PC-9 (cell line): ENCODE results near the gene UBL4B. TPM values are rescaled to one million over a fixed set of nuclear protein-coding genes. Genes with fewer than 3 reads are reported as not detected.

Source experiments
- BruUV-seq: library from RNA; stranded (reverse); fragments of 400-500 nt; replicated peaks from 2 replicates; lab custom pipeline; 2021; lab: Mats Ljungman, UMichigan
- CTCF ChIA-PET: fragments of 300-600 bp; sonication (Branson Sonifier 250); formaldehyde crosslinking; loops from one replicate; lab custom pipeline; 2022; ENCODE audit warnings: antibody characterized with exemption; lab: Charles Lee
- POLR2A ChIA-PET: fragments of 300-600 bp; sonication (Branson Sonifier 250); formaldehyde crosslinking; loops from one replicate; lab custom pipeline; 2022; ENCODE audit warnings: antibody characterized with exemption; ENCODE audit not compliant: unreplicated experiment; lab: Charles Lee
- DNase-seq, 2 experiments: peaks; one replicate each; pipeline versions ENCODE4 v3.0.0 to v3.0.0-alpha.2; 2015 to 2022; ENCODE audit warnings: mixed read lengths in 1 of 2
- H2AFZ ChIP-seq: fragments of 200-600 bp; sonication (generic); 2 replicates; pipeline ENCODE4 v1.8.1; 2017; ENCODE audit warnings: antibody characterized with exemption
- H3F3A ChIP-seq: fragments of 200-600 bp; sonication (generic); 2 replicates; pipeline ENCODE4 v1.8.1; 2017; ENCODE audit warnings: antibody characterized with exemption, mild to moderate bottlenecking, low read depth; ENCODE audit not compliant: insufficient read depth
- H3K27ac ChIP-seq: fragments of 200-600 bp; sonication (generic); 2 replicates; pipeline ENCODE4 v1.6.1; 2016; ENCODE audit warnings: mixed run types
- H3K27me3 ChIP-seq: fragments of 200-600 bp; sonication (generic); 2 replicates; pipeline ENCODE4 v1.6.1; 2016; ENCODE audit warnings: low read depth, mixed run types; ENCODE audit not compliant: insufficient read depth
- H3K36me3 ChIP-seq: fragments of 200-600 bp; sonication (generic); 2 replicates; pipeline ENCODE4 v1.6.1; 2016; ENCODE audit warnings: low read depth, mixed run types
- H3K4me1 ChIP-seq: fragments of 200-600 bp; sonication (generic); replicated peaks from 2 replicates; pipeline ENCODE4 v1.6.1; 2016; ENCODE audit warnings: mixed run types; ENCODE audit not compliant: insufficient read depth
- H3K4me2 ChIP-seq: fragments of 200-600 bp; sonication (generic); 2 replicates; pipeline ENCODE4 v1.6.1; 2017; ENCODE audit warnings: mixed run types
- H3K4me3 ChIP-seq: fragments of 200-600 bp; sonication (generic); 2 replicates; pipeline ENCODE4 v1.6.1; 2016; ENCODE audit warnings: mixed run types
- H3K79me2 ChIP-seq: fragments of 200-600 bp; sonication (generic); 2 replicates; pipeline ENCODE4 v1.6.1; 2017; ENCODE audit warnings: low read depth, mixed run types
- H3K9me2 ChIP-seq: fragments of 200-600 bp; sonication (generic); 2 replicates; pipeline ENCODE4 v1.8.1; 2017; ENCODE audit warnings: mild to moderate bottlenecking; ENCODE audit not compliant: insufficient read depth
- H3K9me3 ChIP-seq: fragments of 200-600 bp; sonication (generic); 2 replicates; pipeline ENCODE4 v1.8.1; 2016; ENCODE audit warnings: low read depth; ENCODE audit not compliant: insufficient read depth
- H4K20me1 ChIP-seq: fragments of 200-600 bp; sonication (generic); 2 replicates; pipeline ENCODE4 v1.8.1; 2017; ENCODE audit not compliant: insufficient read depth
- CTCF ChIP-seq: fragments of 200-600 bp; sonication (generic); conservative IDR thresholded peaks from 2 replicates; pipeline ENCODE4 v1.6.1; 2017; ENCODE audit warnings: mixed run types, antibody characterized with exemption, mild to moderate bottlenecking, moderate library complexity
- EZH2 ChIP-seq: fragments of 200-600 bp; sonication (generic); IDR thresholded peaks from 2 replicates; pipeline ENCODE4 v1.8.0; 2017; ENCODE audit warnings: antibody characterized with exemption, low read depth
- intact Hi-C: fragments of 100-400 bp; cut with micrococcal nuclease; formaldehyde crosslinking; loops from one replicate; pipeline ENCODE4 v1.10.0; 2022; ENCODE audit not compliant: unreplicated experiment
- total RNA-seq: library from RNA; stranded (reverse); gene quantifications from 2 replicates; pipeline ENCODE4 v1.2.3, GENCODE V29; 2021

UBL4B gene
- total RNA-seq, 1 experiment from 2014 or later, result 0.24 TPM

GRCh38 chr1:110144366-110144765 lies 32.1 kb downstream of the UBL4B start:
- no peaks in the 10 kb centered on the region for H3F3A ChIP-seq
- no peaks in the 10 kb centered on the region for H4K20me1 ChIP-seq
- H2AFZ ChIP-seq, result no peak overlapping the region
- H3K27me3 ChIP-seq, result peaks cover 35% of the 10 kb centered on the region
- no peaks in the 10 kb centered on the region for H3K9me2 ChIP-seq
- DNase-seq, result no peak
- no peaks in the 10 kb centered on the region for H3K79me2 ChIP-seq
- H3K27ac ChIP-seq, result no peak overlapping the region
- TF ChIP-seq CTCF (no peak), EZH2 (no peak)
- H3K36me3 ChIP-seq, result no peaks in the 10 kb centered on the region
- no peaks in the 10 kb centered on the region for H3K4me1 ChIP-seq
- no TSS peak for BruUV-seq
- no peaks in the 10 kb centered on the region for H3K9me3 ChIP-seq
- H3K4me2 ChIP-seq, result no peak overlapping the region
- intact Hi-C loops, result no loop called here
- ChIA-PET POLR2A (no interaction called here), CTCF (no interaction called here)
- H3K4me3 ChIP-seq, result no peak overlapping the region

- DNase-seq, result no peak
- POLR2A ChIA-PET, result no interaction called here
- intact Hi-C loops, result no loop called here
- H3K4me3 ChIP-seq, result no peak overlapping the region
- CTCF ChIA-PET, result no interaction called here
- no peak overlapping the region for H2AFZ ChIP-seq
- no peaks in the 10 kb centered on the region for H3F3A ChIP-seq
- peaks cover 31% of the 10 kb centered on the region for H3K27me3 ChIP-seq
- peaks cover 14% of the 10 kb centered on the region for H3K4me1 ChIP-seq
- H3K9me2 ChIP-seq, result no peaks in the 10 kb centered on the region
- H3K27ac ChIP-seq, result no peak overlapping the region
- BruUV-seq, result no TSS peak
- H3K9me3 ChIP-seq, result no peaks in the 10 kb centered on the region
- peaks cover 13% of the 10 kb centered on the region; the same call in 1 of the 2 replicates for H3K79me2 ChIP-seq
- H3K36me3 ChIP-seq, result no peaks in the 10 kb centered on the region
- no peaks in the 10 kb centered on the region for H4K20me1 ChIP-seq
- TF ChIP-seq CTCF, result peak; percentile 81
- no peak for TF ChIP-seq EZH2
- no peak overlapping the region for H3K4me2 ChIP-seq
These were observed 36.7 kb downstream of the UBL4B start for GRCh38 chr1:110148961-110149360.

GRCh38 chr1:110150330-110151174 lies 38.3 kb downstream of the UBL4B start, which contains the start of gene SLC6A17:
TSS of gene SLC6A17 (plus strand) at chr1:110150494. CDS start at chr1:110166930, 16,436 bp downstream.
- H3K79me2 ChIP-seq, result peaks cover 13% of the 10 kb centered on the region; the same call in 1 of the 2 replicates
- no peaks in the 10 kb centered on the region for H3K9me3 ChIP-seq
- no peaks in the 10 kb centered on the region for H3F3A ChIP-seq
- H3K4me2 ChIP-seq, result peak within 1 kb of the TSS; percentile 73
- DNase-seq, result peak; percentile 51 to 63
- H3K36me3 ChIP-seq, result no peaks in the 10 kb centered on the region
- H2AFZ ChIP-seq, result peak within 1 kb of the TSS; percentile 81
- TF ChIP-seq EZH2 (no peak), CTCF (peak; percentile 31; the same call in 1 of the 2 replicates)
- H3K9me2 ChIP-seq, result no peaks in the 10 kb centered on the region
- no peak within 1 kb of the TSS for H3K27ac ChIP-seq
- ChIA-PET POLR2A (no interaction called here), CTCF (interaction anchor here (0.6 to 0.9 kb wide), 4 partner anchors 11 to 63 kb away, joined by 3 to 4 read pairs (median 4); no protein-coding TSS in a partner anchor)
- H3K4me3 ChIP-seq, result peak within 1 kb of the TSS; percentile 62
- H3K27me3 ChIP-seq, result peaks cover 18% of the 10 kb centered on the region
- peaks cover 14% of the 10 kb centered on the region for H3K4me1 ChIP-seq
- intact Hi-C loops, result no loop called here
- BruUV-seq, result no TSS peak
- no peaks in the 10 kb centered on the region for H4K20me1 ChIP-seq
